Esophagus squamous epithelium (tissue), 5 donors: Measurements from ENCODE around the gene CBR1. TPM values are rescaled to one million over a fixed set of nuclear protein-coding genes. Genes with fewer than 3 reads are reported as not detected.

Experiments
- DNase-seq: peaks from one replicate; lab custom pipeline; 2025; lab: John Stamatoyannopoulos, UW
- H3K27ac ChIP-seq, 4 donors: fragments of 200-600 bp; sonication (generic); one replicate each; pipeline ENCODE4 v1.5.1; 2016 to 2019; ENCODE audit warnings: mild to moderate bottlenecking in 1 of 4
- H3K27me3 ChIP-seq, 4 donors: fragments of 200-600 bp; sonication (generic); 1 replicate in 3 of 4; 2 replicates in 1 of 4; pipeline versions ENCODE4 v1.5.1 to v1.6.0; 2017 to 2021; ENCODE audit warnings: antibody characterized with exemption in 1 of 4
- H3K36me3 ChIP-seq, 3 donors: fragments of 200-600 bp; sonication (generic); one replicate each; pipeline ENCODE4 v1.5.1; 2016 to 2019
- H3K4me1 ChIP-seq, 3 donors: fragments of 200-600 bp; sonication (generic); one replicate each; pipeline ENCODE4 v1.5.1; 2017 to 2019
- H3K4me3 ChIP-seq, 4 donors: fragments of 200-600 bp; sonication (generic); 1 replicate in 3 of 4; 2 replicates in 1 of 4; pipeline ENCODE4 v1.5.1; 2016 to 2019; ENCODE audit warnings: mild to moderate bottlenecking in 2 of 4, moderate library complexity in 1 of 4
- H3K9me3 ChIP-seq, 3 donors: fragments of 200-600 bp; sonication (generic); one replicate each; pipeline ENCODE4 v1.5.1; 2016 to 2019
- POLR2A ChIP-seq, 4 donors: fragments of 450-650 bp; IDR thresholded peaks; one replicate each; pipeline ENCODE4 v1.6.1; 2017; ENCODE audit warnings: antibody characterized with exemption in 4 of 4, mild to moderate bottlenecking in 4 of 4, moderate library complexity in 3 of 4
- WGBS, 2 donors: methylation state at CpG; one replicate each; pipeline ENCODE4 v1.1.5; 2018; 5-methylcytosine and 5-hydroxymethylcytosine counted together
- intact Hi-C: fragments of 100-400 bp; cut with DNase I; formaldehyde crosslinking; loops from one replicate; pipeline ENCODE4 v1.15.0; 2022
- total RNA-seq, 4 donors: library from RNA; depleted of rRNA; stranded (reverse); fragments of >200 nt; gene quantifications; one replicate each; pipeline ENCODE4 v1.1.0, GENCODE V29; 2016
- TF ChIP-seq, protein P1 (sequence below), 6 experiments: fragments of 450-650 bp in 4 of 6; fragments of 200-600 bp in 2 of 6; sonication (generic) in 2 of 6; IDR thresholded peaks; one replicate each; pipeline ENCODE4 v1.5.1; 2016 to 2019; ENCODE audit warnings: antibody characterized with exemption in 6 of 6, mild to moderate bottlenecking in 4 of 6, moderate library complexity in 4 of 6
- donor health status: DM: yes; HTN: yes; CAD: no.

CBR1 gene
- total RNA-seq, 4 donors from 2014 or later, result 320 to 932 (median 584) TPM

GRCh38 chr21:36075171-36075570, 5.3 kb downstream of the CBR1 start:
- 38 to 46% methylated on average over 3 of the region's 3 CpGs for WGBS, 2 donors
- Histone ChIP-seq H3K27ac (peak overlapping the region; percentile 55 to 97 (median 94)), H3K9me3 (no peaks in the 10 kb centered on the region), H3K4me3 (no peak overlapping the region), H3K4me1 (peaks cover 12 to 99% (median 23%) of the 10 kb centered on the region in 3 donors), H3K27me3 (no peaks in the 10 kb centered on the region), H3K36me3 (peaks cover 0 to 26% (median 4%) of the 10 kb centered on the region in 3 donors)
- DNase-seq, result no peak
- TF ChIP-seq, protein P1, sequence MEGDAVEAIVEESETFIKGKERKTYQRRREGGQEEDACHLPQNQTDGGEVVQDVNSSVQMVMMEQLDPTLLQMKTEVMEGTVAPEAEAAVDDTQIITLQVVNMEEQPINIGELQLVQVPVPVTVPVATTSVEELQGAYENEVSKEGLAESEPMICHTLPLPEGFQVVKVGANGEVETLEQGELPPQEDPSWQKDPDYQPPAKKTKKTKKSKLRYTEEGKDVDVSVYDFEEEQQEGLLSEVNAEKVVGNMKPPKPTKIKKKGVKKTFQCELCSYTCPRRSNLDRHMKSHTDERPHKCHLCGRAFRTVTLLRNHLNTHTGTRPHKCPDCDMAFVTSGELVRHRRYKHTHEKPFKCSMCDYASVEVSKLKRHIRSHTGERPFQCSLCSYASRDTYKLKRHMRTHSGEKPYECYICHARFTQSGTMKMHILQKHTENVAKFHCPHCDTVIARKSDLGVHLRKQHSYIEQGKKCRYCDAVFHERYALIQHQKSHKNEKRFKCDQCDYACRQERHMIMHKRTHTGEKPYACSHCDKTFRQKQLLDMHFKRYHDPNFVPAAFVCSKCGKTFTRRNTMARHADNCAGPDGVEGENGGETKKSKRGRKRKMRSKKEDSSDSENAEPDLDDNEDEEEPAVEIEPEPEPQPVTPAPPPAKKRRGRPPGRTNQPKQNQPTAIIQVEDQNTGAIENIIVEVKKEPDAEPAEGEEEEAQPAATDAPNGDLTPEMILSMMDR (IDR thresholded peaks at IDR 0.05), result no peak
- no peak for TF ChIP-seq POLR2A (IDR thresholded peaks at IDR 0.05)
- intact Hi-C loops, result no loop called here

DNA sequence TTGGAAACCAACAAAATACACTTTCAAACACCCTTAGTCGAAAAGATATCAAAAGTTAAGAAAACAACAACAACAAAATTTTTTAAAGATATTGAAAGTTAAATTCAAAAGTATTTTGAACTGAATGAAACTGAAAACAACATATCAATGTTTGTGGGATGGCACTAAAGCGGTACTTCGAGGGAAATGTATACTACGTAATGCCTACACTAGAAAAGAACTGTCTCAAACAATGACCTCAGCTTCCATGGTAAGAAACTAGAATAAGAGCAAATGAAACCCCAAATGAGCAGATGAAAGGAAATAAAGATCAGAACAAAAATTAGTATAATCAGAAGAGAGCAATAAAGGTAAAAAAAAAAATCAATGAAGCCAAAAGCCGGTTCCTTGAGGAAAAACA, 6.1 kb downstream of the CBR1 start:
- Histone ChIP-seq H3K27ac (peak overlapping the region in 3 of 4 donors; percentile 92 to 97 (median 95)), H3K36me3 (peaks cover 0 to 25% (median 4%) of the 10 kb centered on the region in 3 donors), H3K9me3 (no peaks in the 10 kb centered on the region), H3K4me1 (peaks cover 10 to 96% (median 21%) of the 10 kb centered on the region in 3 donors), H3K4me3 (no peak overlapping the region), H3K27me3 (no peaks in the 10 kb centered on the region)
- intact Hi-C loops, result no loop called here
- no peak for DNase-seq
- 74 to 80% methylated on average over 5 of the region's 5 CpGs for WGBS, 2 donors
- TF ChIP-seq, protein P1 (IDR thresholded peaks at IDR 0.05), result no peak
- TF ChIP-seq POLR2A (IDR thresholded peaks at IDR 0.05), result no peak

DNA sequence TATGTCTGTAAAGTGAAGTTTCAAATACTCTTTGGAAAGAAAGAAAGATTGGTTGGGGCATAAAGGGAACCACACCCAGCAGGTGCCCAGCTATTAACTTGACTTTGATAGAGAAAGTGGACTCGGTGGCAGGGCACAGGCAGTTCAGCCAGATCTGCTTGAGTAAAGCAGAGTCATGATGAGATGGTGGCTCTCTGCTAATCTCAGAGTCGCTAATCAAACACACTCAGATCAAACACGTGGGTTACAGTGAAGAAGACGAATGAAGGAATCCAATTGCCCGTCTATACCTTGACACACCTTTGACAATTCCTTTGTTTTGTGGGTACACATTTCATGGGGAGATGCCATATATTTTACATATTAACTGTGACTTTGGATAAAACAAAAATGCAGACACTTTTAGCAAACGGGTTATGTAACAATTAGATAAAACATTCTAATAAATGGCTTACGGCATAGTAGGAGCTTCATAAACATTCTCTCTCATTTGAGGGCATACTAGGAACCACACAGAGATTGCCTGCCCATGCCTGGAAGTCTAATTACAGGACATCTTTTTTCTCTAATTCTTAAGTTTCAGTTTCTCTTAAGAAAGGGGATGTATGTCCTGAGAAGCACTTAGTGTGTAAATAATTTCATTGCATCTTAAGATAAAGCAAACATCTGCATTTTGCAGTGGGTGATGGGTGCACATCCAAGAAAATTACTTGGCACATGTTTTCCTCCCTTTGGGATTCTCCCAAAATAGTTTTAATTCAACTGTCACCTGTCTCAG, 7.2 kb downstream of the CBR1 start:
- WGBS, 2 donors, result 35 to 39% methylated on average over 7 of the region's 7 CpGs
- intact Hi-C loops, result no loop called here
- Histone ChIP-seq H3K27me3 (no peaks in the 10 kb centered on the region), H3K36me3 (peaks cover 0 to 14% (median 4%) of the 10 kb centered on the region in 3 donors), H3K4me3 (no peak overlapping the region), H3K9me3 (no peaks in the 10 kb centered on the region), H3K4me1 (peaks cover 8 to 89% (median 13%) of the 10 kb centered on the region in 3 donors), H3K27ac (peak overlapping the region; percentile 46 to 97 (median 94))
- DNase-seq, result no peak
- TF ChIP-seq, protein P1 (IDR thresholded peaks at IDR 0.05), result no peak
- TF ChIP-seq POLR2A (IDR thresholded peaks at IDR 0.05), result no peak

GRCh38 chr21:36077758-36078157, 7.9 kb downstream of the CBR1 start:
- intact Hi-C loops, result no loop called here
- H3K4me1 ChIP-seq, result peaks cover 8 to 82% (median 11%) of the 10 kb centered on the region in 3 donors

More at GRCh38 chr21:36077758-36078157, 7.9 kb downstream of the CBR1 start:
- Histone ChIP-seq H3K9me3 (no peaks in the 10 kb centered on the region), H3K27ac (peak overlapping the region in 3 of 4 donors; percentile 92 to 97 (median 95)), H3K4me3 (no peak overlapping the region), H3K27me3 (no peaks in the 10 kb centered on the region), H3K36me3 (peaks cover 0 to 7% (median under 1%) of the 10 kb centered on the region in 3 donors)
- DNase-seq, result no peak
- WGBS, 2 donors, result 38 to 88% methylated on average over 8 to 9 of the region's 9 CpGs
- no peak for TF ChIP-seq POLR2A (IDR thresholded peaks at IDR 0.05)
- TF ChIP-seq, protein P1 (IDR thresholded peaks at IDR 0.05), result no peak
